ENCODE results near the gene LPGAT1.
"Not testable (repeated sequence)": the region's sequence is repeated elsewhere in the genome, so short reads cannot be mapped to it uniquely, and the experiment has no call there.

Gene LPGAT1

GRCh38 chr1:211830328-211831142 is at the start of gene LPGAT1:
TSS of gene LPGAT1 (minus strand) at chr1:211830763. CDS start at chr1:211829296, 1,467 bp downstream.
- peak; percentile 74 for DNase-seq

- DNase-seq, result no peak
These were observed 48.9 kb upstream of the LPGAT1 start for GRCh38 chr1:211879475-211879874.

GRCh38 chr1:211876851-211877590 is 46.5 kb upstream of the LPGAT1 start:
- DNase-seq, result no peak

DNA sequence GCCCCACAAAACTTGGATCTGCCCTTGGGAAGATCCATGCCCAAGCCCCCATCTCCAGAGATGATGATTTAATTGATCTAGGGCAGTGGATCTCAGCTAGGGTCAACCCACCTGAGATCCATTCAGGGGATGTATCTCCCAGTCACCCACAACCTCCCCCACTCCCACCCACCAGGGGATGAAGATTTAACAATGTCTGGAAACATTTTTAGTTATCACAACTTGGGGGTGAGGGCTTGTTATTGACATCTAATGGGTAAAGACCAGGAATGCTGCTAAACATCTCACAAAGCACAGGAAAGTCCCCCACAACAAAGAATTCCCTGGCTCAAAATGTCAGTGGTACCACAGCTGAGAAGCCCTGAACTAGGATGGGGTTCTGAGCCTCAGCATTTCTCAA is 45.0 kb upstream of the LPGAT1 start:
- no peak for DNase-seq

GRCh38 chr1:211874521-211875347 is 44.2 kb upstream of the LPGAT1 start:
- DNase-seq, result no peak

DNA sequence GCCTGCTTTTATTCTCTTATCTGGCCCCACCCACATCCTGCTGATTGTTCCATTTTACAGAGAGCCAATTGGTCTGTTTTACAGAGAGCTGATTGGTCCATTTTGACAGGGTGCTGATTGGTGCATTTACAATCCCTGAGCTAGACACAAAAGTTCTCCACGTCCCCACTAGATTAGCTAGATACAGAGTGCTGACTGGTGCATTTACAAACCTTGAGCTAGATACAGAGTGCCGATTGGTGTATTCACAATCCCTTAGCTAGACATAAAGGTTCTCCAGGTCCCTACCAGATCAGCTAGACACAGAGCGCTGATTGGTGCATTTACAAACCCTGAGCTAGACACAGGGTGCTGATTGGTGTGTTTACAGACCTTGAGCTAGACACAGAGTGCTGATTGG is 43.2 kb upstream of the LPGAT1 start:
- DNase-seq, result not testable (repeated sequence)

DNA sequence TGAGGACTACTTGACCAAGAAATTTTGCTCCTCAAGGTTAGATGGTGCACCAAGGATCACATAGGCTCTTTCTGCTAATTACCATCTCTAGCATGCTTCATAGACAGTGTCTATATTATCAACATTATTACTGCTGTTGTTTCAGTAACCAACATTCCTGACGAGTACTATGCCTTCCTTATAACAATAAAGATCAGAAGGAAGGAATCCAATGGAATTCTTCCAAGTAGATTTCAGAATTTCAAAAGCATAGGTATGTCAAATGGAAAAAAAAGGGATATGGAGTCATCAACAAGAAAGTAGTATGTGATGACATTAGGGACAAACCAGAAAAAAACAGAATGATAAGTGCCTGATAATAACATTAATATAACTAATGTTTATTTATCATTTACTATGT is 39.6 kb upstream of the LPGAT1 start:
- no peak for DNase-seq

DNA sequence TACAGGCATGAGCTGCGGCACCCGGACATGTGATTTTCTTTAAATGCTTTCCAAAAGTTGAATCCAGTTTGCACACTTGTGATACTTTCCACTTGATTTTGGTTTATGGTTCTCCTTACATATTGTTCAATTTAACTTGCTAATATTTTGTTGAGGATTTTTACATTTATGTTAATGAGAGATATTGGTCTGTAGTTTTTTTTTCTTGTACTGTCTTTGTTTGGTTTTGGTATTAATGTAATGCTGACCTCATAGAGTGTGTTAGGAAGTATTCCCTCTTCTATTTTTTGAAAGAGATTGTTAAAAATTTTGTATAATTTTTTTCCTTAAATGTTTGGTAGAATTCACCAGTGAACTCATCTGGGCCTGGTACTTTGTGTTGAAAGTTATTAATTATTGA is 34.6 kb upstream of the LPGAT1 start:
- no peak for DNase-seq

DNA sequence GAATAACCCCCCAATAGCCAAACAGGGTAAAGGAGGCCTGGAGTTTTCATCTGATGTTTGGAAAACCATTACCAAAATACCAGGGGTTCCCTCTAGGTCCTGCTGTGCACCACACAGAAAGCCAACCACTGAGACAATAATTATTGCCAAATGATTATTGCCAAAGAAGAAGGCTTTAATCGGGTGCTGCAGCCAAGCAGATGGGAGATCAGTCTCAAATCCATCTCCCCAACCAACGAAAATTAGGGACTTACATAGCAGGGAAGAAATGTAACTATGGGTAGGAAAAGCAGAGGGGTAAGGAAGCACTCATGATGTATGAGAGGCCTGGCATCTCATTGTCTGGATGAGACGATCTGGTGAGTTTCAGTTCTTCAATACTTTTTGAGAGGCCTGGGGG is 28.8 kb upstream of the LPGAT1 start:
- no peak for DNase-seq

- DNase-seq, result no peak
These were observed 20.6 kb upstream of the LPGAT1 start for GRCh38 chr1:211851174-211851573.

DNA sequence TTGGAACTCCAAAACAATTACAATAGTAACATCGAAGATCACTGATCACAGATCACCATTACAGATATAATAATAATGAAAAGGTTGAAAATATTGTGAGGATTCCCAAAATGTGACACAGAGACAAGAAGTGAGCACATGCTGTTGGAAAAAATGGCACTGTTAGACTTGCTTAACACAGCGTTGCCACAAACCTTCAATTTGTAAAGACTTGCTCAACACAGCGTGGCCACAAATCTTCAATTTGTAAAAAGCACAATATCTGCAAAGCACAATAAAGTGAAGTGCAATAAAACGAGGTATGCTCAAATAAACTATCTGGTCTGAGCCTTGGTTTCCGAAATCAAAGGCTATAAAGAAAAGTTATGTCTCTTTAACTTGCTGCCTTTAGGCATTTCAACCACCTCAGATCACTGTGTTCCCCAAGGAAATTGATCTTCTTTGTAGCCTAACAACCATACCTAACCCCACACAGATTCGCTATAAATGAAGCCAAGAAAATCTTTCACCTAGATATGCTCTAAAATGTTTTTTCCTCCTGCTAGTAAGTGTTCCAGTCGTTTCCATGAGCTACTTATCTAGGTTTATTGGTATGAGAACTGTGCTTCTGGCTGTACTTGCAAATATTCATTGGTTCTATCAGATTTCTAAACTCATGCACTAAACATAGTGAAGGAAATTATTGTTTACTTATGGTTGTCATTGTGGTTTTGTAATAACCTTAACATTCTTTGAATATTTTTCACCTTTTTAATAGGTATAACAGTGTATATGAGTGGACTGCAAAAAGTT is 13.1 kb upstream of the LPGAT1 start:
- no peak for DNase-seq

- peak; percentile 7 for DNase-seq
These were observed 12.5 kb upstream of the LPGAT1 start for GRCh38 chr1:211843018-211843417.

DNA sequence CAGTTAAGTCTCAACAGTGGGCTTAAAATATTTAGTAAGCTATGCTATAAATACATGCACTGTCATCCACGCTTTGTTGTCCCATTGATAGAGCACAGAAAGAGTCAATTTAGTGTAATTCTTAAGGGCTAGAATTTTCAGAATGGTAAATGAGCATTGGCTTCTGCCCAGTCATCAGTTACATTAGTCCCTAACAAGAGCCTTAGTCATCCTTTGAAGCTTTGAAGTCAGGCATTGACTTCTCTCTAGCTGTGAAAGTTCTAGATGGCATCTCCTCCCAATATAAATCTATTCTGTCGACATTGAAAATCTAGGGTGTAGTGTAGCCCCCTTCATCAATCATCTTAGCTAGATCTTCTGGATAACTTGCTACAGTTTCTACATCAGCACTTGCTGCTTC is 12.0 kb upstream of the LPGAT1 start:
- no peak for DNase-seq

GRCh38 chr1:211839106-211839505 is 8.5 kb upstream of the LPGAT1 start:
- no peak for DNase-seq

DNA sequence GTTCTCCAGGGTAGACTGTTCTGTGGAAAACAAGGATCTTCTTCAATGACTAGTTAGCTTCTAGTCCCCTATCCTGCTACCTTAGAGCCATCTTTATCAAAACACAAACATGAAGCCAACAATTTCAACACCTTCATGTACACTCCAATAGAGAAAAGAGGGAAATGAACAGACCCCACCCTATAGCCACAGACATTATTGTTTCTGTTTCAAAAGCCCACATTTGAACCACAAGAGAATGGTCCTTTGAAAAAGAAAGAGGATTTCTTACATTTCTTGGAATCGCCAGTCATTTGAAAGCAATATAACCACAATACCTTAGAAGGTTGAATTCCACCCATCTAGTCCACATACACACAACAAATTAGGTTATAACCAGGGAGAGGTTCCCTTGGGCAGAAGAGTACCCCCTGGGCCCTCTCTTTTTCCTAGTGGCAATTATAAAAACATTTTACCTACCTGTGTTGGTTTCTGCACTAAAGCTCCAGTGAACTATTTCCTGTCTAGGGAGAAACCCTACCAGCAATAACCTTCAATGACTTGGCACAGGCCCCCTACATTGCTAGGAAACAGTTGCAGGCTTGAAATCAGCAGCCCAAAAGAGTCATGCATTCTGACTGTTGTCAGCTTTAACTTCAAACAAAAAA is 2.7 kb upstream of the LPGAT1 start:
- DNase-seq, result peak; percentile 27

GRCh38 chr1:211832661-211833060 is 2.1 kb upstream of the LPGAT1 start:
- DNase-seq, result no peak

- no peak for DNase-seq
These were observed 1.2 kb upstream of the LPGAT1 start for GRCh38 chr1:211831558-211832323.

GRCh38 chr1:211830055-211830327 is 572 bp downstream of the LPGAT1 start:
- DNase-seq, result peak; percentile 33

DNA sequence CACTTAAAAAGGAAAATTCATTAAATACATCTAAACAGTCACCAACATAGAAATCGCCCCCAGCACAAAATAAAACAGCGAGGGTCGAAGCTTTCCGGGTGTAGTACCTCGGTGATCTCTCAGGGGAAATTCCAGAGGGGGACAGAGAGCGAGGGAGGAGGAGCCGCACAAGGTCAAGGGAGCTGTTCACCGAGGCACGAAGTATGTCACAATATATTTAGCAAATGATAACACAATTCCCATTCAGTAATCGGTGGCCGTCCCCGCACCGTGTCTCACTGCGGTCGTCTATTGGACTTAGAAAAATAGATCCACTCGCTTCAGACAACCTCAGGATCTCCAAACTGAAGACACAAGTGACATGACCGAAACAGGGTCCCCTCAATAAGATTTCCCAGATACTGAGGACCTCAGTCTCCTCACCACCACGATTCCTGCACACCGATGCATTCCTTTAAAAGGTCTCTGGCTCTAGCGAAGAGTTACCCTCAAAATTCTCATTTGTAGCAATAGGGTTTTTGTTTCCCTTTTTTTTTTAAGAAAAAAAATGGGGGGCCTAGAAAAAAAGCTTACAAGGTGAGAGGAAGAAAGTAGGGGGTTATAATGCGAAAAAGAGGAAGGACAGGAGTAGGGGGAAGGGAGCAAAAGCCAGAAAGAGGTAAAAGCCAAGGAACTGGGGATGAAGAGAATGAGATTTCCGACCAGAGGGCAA is 1.1 kb downstream of the LPGAT1 start:
- DNase-seq, result no peak

DNA sequence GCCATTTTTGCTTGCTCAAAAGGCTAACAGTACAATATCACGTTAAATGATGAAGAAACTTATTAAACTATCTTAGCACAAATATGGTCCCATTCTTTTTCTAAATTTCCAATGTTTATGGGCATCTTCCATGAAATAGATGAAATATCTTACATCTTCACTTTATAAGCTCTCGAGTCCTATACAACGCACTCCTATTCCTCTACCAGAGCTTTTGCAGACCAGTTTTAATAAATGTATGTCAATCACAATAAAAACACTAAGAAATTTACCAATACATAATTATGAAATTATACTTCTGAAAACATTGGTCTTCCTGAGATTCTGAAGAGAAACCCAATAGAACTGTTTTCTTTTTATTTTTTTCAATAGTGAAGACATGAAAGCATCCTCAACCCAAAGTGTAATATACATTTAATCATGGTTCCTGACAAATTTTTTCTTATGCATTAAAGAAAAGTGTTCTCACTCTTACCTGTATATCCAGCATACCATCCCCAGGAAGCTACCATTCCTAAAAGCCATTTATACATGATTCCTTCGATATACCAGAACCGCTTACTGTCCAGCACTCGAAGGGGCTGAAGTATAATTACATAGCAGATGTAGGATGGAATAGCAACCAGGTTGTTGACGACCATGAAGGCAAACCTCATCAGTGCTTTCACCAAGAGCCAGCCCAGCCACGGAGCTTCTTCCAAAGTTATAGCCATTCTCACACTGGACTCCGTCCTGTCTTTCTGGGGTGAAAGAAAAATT is 1.8 kb downstream of the LPGAT1 start:
- no peak for DNase-seq
